Endothelial cell of umbilical vein (primary cell): ENCODE measurements around the gene CFAP61.

ENCODE experiments used
- CTCF ChIP-seq, 2 donors: IDR thresholded peaks; 1 replicate in 1 of 2; 2 replicates in 1 of 2; pipeline ENCODE4 v1.5.1; 2011; ENCODE audit warnings: low read length in 2 of 2, mild to moderate bottlenecking in 2 of 2, moderate library complexity in 2 of 2, control low read depth in 1 of 2, inconsistent platforms in 1 of 2, low read depth in 1 of 2; ENCODE audit not compliant: insufficient read depth in 1 of 2; ENCODE audit errors: extremely low read depth in 1 of 2
- EZH2 ChIP-seq: IDR thresholded peaks from 2 replicates; pipeline ENCODE4 v1.6.1; 2012; ENCODE audit warnings: borderline replicate concordance, low read depth, mild to moderate bottlenecking, moderate library complexity, low read length, inconsistent platforms; ENCODE audit not compliant: severe bottlenecking
- FOS ChIP-seq: IDR thresholded peaks from 2 replicates; pipeline ENCODE4 v1.6.1; 2011; ENCODE audit warnings: mild to moderate bottlenecking, low read length, moderate library complexity, borderline replicate concordance; ENCODE audit not compliant: insufficient read depth
- MAX ChIP-seq: IDR thresholded peaks from 2 replicates; pipeline ENCODE4 v1.6.1; 2011; ENCODE audit not compliant: insufficient read depth, insufficient read length
- MYC ChIP-seq: IDR thresholded peaks from one replicate; pipeline ENCODE4 v1.6.1; 2011; ENCODE audit warnings: mild to moderate bottlenecking, low read depth, low read length
- POLR2A ChIP-seq: IDR thresholded peaks from 2 replicates; pipeline ENCODE4 v1.6.1; 2012; ENCODE audit warnings: low read depth, mild to moderate bottlenecking, control low read depth, low read length
- POLR2AphosphoS5 ChIP-seq: IDR thresholded peaks from 2 replicates; pipeline ENCODE4 v1.6.1; 2012; ENCODE audit warnings: low read depth, mild to moderate bottlenecking, control low read depth, low read length, moderate library complexity; ENCODE audit not compliant: insufficient read depth

GRCh38 chr20:20251836-20252235, 199.5 kb downstream of the CFAP61 start:
- TF ChIP-seq CTCF (IDR thresholded peaks at IDR 0.05; ENCODE audit: extremely low read depth in 1 of 2, insufficient read depth in 1 of 2, low read depth in 1 of 2, low read length in 2 of 2) (no peak), POLR2A (no peak), POLR2AphosphoS5 (no peak), FOS (no peak), EZH2 (no peak), MAX (no peak), MYC (no peak)
